HG02642 (cell line): ENCODE data around the gene KIR3DL2.
"Not testable (repeated sequence)": the region's sequence is repeated elsewhere in the genome, so short reads cannot be mapped to it uniquely, and the experiment has no call there.

Source experiments
- ATAC-seq: cut with Tn5 transposase; IDR thresholded peaks from one replicate; pipeline ENCODE4 v1.9.1; 2021; ENCODE audit warnings: mild to moderate bottlenecking; ENCODE audit not compliant: unreplicated experiment, poor library complexity

KIR3DL2 gene

GRCh38 chr19:54906819-54907218 is 56.6 kb downstream of the KIR3DL2 start:
- ATAC-seq: no peak

DNA sequence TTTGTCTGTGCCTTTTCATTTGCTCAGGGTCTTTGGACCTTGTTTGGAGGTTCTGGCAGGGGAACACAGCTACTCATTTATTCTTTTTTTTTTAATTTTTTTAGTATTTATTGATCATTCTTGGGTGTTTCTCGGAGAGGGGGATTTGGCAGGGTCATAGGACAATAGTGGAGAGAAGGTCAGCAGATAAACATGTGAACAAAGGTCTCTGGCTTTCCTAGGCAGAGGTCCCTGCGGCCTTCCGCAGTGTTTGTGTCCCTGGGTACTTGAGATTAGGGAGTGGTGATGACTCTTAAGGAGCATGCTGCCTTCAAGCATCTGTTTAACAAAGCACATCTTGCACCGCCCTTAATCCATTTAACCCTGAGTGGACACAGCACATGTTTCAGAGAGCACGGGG is 57.7 kb downstream of the KIR3DL2 start:
- ATAC-seq: not testable (repeated sequence)
